SK-N-SH (cell line): ENCODE data around the gene MVB12B. TPM values are rescaled to one million over a fixed set of nuclear protein-coding genes. Genes with fewer than 3 reads are reported as not detected.

Experiments
- CTCF ChIA-PET: fragments of 300-600, 350-600 bp; formaldehyde crosslinking; extraction: SDS; loops from one replicate; lab custom pipeline; 2021; lab: Yijun Ruan, JAX
- POLR2A ChIA-PET: fragments of 350-600 bp; sonication (Branson Sonifier 250); formaldehyde crosslinking; extraction: SDS; loops from one replicate; lab custom pipeline; 2020; ENCODE audit warnings: antibody characterized with exemption, inconsistent platforms; lab: Yijun Ruan, JAX
- DNase-seq: peaks from one replicate; pipeline ENCODE4 v3.0.0; 2012
- H2AFZ ChIP-seq: fragments of 200-600 bp; sonication (generic); 2 replicates; pipeline ENCODE4 v1.8.1; 2016; ENCODE audit warnings: antibody characterized with exemption, mild to moderate bottlenecking, low read depth
- H3F3A ChIP-seq: fragments of 200-600 bp; sonication (generic); replicated peaks from 2 replicates; pipeline ENCODE3; 2016; ENCODE audit warnings: antibody characterized with exemption, mild to moderate bottlenecking; ENCODE audit not compliant: insufficient read depth
- H3K27ac ChIP-seq, 2 experiments: fragments of 200-500 bp in 1 of 2; fragments of 200-600 bp in 1 of 2; sonication (Bioruptor generic) in 1 of 2; sonication (generic), shearing (Covaris generic) in 1 of 2; 2 replicates each; pipeline versions ENCODE4 v1.5.1 to v1.6.1; 2014 to 2016; ENCODE audit warnings: low read depth in 2 of 2, inconsistent platforms in 1 of 2, low read length in 1 of 2, mild to moderate bottlenecking in 1 of 2, mixed read lengths in 1 of 2
- H3K27me3 ChIP-seq: fragments of 200-600 bp; sonication (generic), shearing (Covaris generic); 2 replicates; pipeline ENCODE4 v1.6.1; 2016; ENCODE audit warnings: mixed run types; ENCODE audit not compliant: insufficient read depth
- H3K36me3 ChIP-seq, 2 experiments: fragments of 200-500 bp in 1 of 2; fragments of 200-600 bp in 1 of 2; sonication (Bioruptor generic) in 1 of 2; sonication (generic) in 1 of 2; replicated peaks in 1 of 2; 2 replicates each; pipeline versions ENCODE3 to v1.5.1; 2014 to 2016; ENCODE audit warnings: low read length in 1 of 2, mild to moderate bottlenecking in 1 of 2; ENCODE audit not compliant: insufficient read depth in 2 of 2, control insufficient read depth in 1 of 2
- H3K4me1 ChIP-seq, 2 experiments: fragments of 200-500 bp in 1 of 2; fragments of 200-600 bp in 1 of 2; sonication (Bioruptor generic) in 1 of 2; sonication (generic), shearing (Covaris generic) in 1 of 2; 2 replicates each; pipeline versions ENCODE4 v1.5.1 to v1.6.1; 2014 to 2016; ENCODE audit warnings: low read depth in 1 of 2, low read length in 1 of 2, mixed run types in 1 of 2; ENCODE audit not compliant: insufficient read depth in 2 of 2, control insufficient read depth in 1 of 2
- H3K4me2 ChIP-seq: fragments of 200-600 bp; sonication (generic), shearing (Covaris generic); 2 replicates; pipeline ENCODE4 v1.6.1; 2017; ENCODE audit warnings: mixed run types
- H3K4me3 ChIP-seq, 2 experiments: fragments of 200-500 bp in 1 of 2; fragments of 200-600 bp in 1 of 2; sonication (Bioruptor generic) in 1 of 2; sonication (generic), shearing (Covaris generic) in 1 of 2; 2 replicates each; pipeline versions ENCODE4 v1.5.1 to v1.8.1; 2014 to 2016; ENCODE audit warnings: low read depth in 2 of 2, inconsistent platforms in 1 of 2, low read length in 1 of 2, mild to moderate bottlenecking in 1 of 2, mixed read lengths in 1 of 2, moderate library complexity in 1 of 2
- H3K79me2 ChIP-seq: fragments of 200-600 bp; sonication (generic); 2 replicates; pipeline ENCODE4 v1.8.1; 2017; ENCODE audit warnings: mild to moderate bottlenecking; ENCODE audit not compliant: insufficient read depth
- H3K9ac ChIP-seq: fragments of 200-600 bp; sonication (generic); 2 replicates; pipeline ENCODE4 v1.6.1; 2017; ENCODE audit warnings: mixed run types
- H3K9me2 ChIP-seq: fragments of 200-600 bp; sonication (generic); 2 replicates; pipeline ENCODE4 v1.6.1; 2017; ENCODE audit warnings: mixed run types
- H3K9me3 ChIP-seq: fragments of 200-600 bp; sonication (generic); 2 replicates; pipeline ENCODE4 v1.6.1; 2017; ENCODE audit warnings: mixed run types, mild to moderate bottlenecking, moderate library complexity
- H4K20me1 ChIP-seq: fragments of 200-600 bp; sonication (generic); 2 replicates; pipeline ENCODE4 v1.6.1; 2017; ENCODE audit warnings: mild to moderate bottlenecking, mixed run types; ENCODE audit not compliant: insufficient read depth
- CHD2 ChIP-seq: fragments of 150-350 bp; IDR thresholded peaks from 2 replicates; pipeline ENCODE4 v1.6.1; 2018; ENCODE audit warnings: low read length; ENCODE audit not compliant: partially characterized antibody
- EZH2phosphoT487 ChIP-seq: fragments of 200-600 bp; sonication (generic); IDR thresholded peaks from 2 replicates; pipeline ENCODE4 v1.6.1; 2017; ENCODE audit warnings: low read depth, mixed run types, mild to moderate bottlenecking, antibody characterized with exemption, moderate library complexity, borderline replicate concordance
- FOSL2 ChIP-seq: IDR thresholded peaks from 2 replicates; pipeline ENCODE4 v1.4.0; 2012; ENCODE audit warnings: low read depth, mild to moderate bottlenecking, moderate library complexity, borderline replicate concordance
- FOXJ3 ChIP-seq: sonication (generic); formaldehyde crosslinking; IDR thresholded peaks from 2 replicates; pipeline ENCODE4 v1.5.1; 2020; ENCODE audit warnings: mild to moderate bottlenecking, missing genetic modification reagents
- JUND ChIP-seq: IDR thresholded peaks from 2 replicates; pipeline ENCODE4 v1.4.0; 2012
- MEF2A ChIP-seq: IDR thresholded peaks from 2 replicates; pipeline ENCODE4 v1.4.0; 2012; ENCODE audit warnings: low read depth, borderline replicate concordance
- NFIC ChIP-seq: IDR thresholded peaks from 2 replicates; pipeline ENCODE4 v1.4.0; 2012; ENCODE audit warnings: borderline replicate concordance
- NRF1 ChIP-seq: IDR thresholded peaks from 2 replicates; pipeline ENCODE4 v1.6.1; 2012; ENCODE audit warnings: low read depth, mild to moderate bottlenecking, low read length
- POLR2AphosphoS5 ChIP-seq: IDR thresholded peaks from 2 replicates; pipeline ENCODE4 v1.6.1; 2012; ENCODE audit warnings: low read depth, low read length
- RAD21 ChIP-seq: IDR thresholded peaks from 2 replicates; pipeline ENCODE4 v1.6.1; 2012; ENCODE audit warnings: mild to moderate bottlenecking, low read length
- REST ChIP-seq: IDR thresholded peaks from 2 replicates; pipeline ENCODE4 v1.6.1; 2012; ENCODE audit warnings: mild to moderate bottlenecking, low read depth, low read length, moderate library complexity
- RXRA ChIP-seq: IDR thresholded peaks from 2 replicates; pipeline ENCODE4 v1.4.0; 2012; ENCODE audit warnings: low read depth, mild to moderate bottlenecking, borderline replicate concordance
- SMC3 ChIP-seq: IDR thresholded peaks from 2 replicates; pipeline ENCODE4 v1.6.1; 2012; ENCODE audit warnings: low read depth, low read length, improper control_type of control experiment
- TAF1 ChIP-seq: IDR thresholded peaks from 2 replicates; pipeline ENCODE4 v1.6.1; 2012; ENCODE audit warnings: low read depth, mild to moderate bottlenecking, low read length, moderate library complexity, borderline replicate concordance
- TCF12 ChIP-seq: IDR thresholded peaks from 2 replicates; pipeline ENCODE4 v1.4.0; 2012
- USF2 ChIP-seq: fragments of 150-350 bp; IDR thresholded peaks from 2 replicates; pipeline ENCODE4 v1.6.1; 2017; ENCODE audit warnings: antibody characterized with exemption, low read length, low read depth, borderline replicate concordance
- YY1 ChIP-seq: IDR thresholded peaks from 2 replicates; pipeline ENCODE4 v1.4.0; 2012; ENCODE audit warnings: low read depth, mild to moderate bottlenecking
- WGBS: methylation state at CpG from one replicate; pipeline ENCODE4 v1.1.6; 2017; ENCODE audit warnings: low lambda C conversion rate; 5-methylcytosine and 5-hydroxymethylcytosine counted together
- polyA plus RNA-seq, 3 experiments: library from polyadenylated mRNA; depleted of rRNA; stranded (reverse); fragments of >200 nt; gene quantifications; 2 replicates each; pipeline ENCODE4 v1.2.3, GENCODE V29; 2012
- TF ChIP-seq, protein P1 (sequence below): IDR thresholded peaks from 2 replicates; pipeline ENCODE4; 2012
- TF ChIP-seq, protein P2 (sequence below): IDR thresholded peaks from 2 replicates; pipeline ENCODE4 v1.4.0; 2012; ENCODE audit warnings: low read depth, borderline replicate concordance
- TF ChIP-seq, protein P3 (sequence below): IDR thresholded peaks from 2 replicates; pipeline ENCODE4 v1.4.0; 2012; ENCODE audit warnings: low read depth

The MVB12B gene
- polyA plus RNA-seq, 1 of the 3 experiments (the other 2 are of a cell fraction), result 5.1 TPM

GRCh38 chr9:126400571-126400970 is 73.9 kb downstream of the MVB12B start:
- no peak overlapping the region for H2AFZ ChIP-seq
- H3K4me2 ChIP-seq, result no peak overlapping the region
- no peaks in the 10 kb centered on the region for H3K27me3 ChIP-seq
- CTCF ChIA-PET, result interaction anchor here (1.0 to 5.9 kb wide), 4 partner anchors 33 to 842 kb away, joined by 3 to 69 read pairs (median 4); no protein-coding TSS in a partner anchor
- H3K9me3 ChIP-seq, result no peaks in the 10 kb centered on the region
- H3K79me2 ChIP-seq, result no peaks in the 10 kb centered on the region
- H3K27ac ChIP-seq, result no peak overlapping the region
- peaks cover 4 to 22% of the 10 kb centered on the region in 2 experiments for H3K36me3 ChIP-seq
- H3K9me2 ChIP-seq, result no peaks in the 10 kb centered on the region
- WGBS, result 96% methylated on average over 4 of the region's 11 CpGs
- H3K4me3 ChIP-seq, result no peak overlapping the region
- H3K4me1 ChIP-seq, result no peaks in the 10 kb centered on the region; a peak in 1 of 4 replicates
- POLR2A ChIA-PET, result no interaction called here
- no peak for DNase-seq
- TF ChIP-seq EZH2phosphoT487 (no peak), NFIC (no peak), YY1 (no peak), FOSL2 (no peak), TAF1 (no peak), RAD21 (no peak), POLR2AphosphoS5 (no peak), SMC3 (no peak), CHD2 (no peak), RXRA (no peak), MEF2A (no peak), FOXJ3 (CRISPR knock-in tag) (no peak), TCF12 (no peak), JUND (no peak), USF2 (no peak), NRF1 (no peak), REST (no peak)
- TF ChIP-seq, protein P1, sequence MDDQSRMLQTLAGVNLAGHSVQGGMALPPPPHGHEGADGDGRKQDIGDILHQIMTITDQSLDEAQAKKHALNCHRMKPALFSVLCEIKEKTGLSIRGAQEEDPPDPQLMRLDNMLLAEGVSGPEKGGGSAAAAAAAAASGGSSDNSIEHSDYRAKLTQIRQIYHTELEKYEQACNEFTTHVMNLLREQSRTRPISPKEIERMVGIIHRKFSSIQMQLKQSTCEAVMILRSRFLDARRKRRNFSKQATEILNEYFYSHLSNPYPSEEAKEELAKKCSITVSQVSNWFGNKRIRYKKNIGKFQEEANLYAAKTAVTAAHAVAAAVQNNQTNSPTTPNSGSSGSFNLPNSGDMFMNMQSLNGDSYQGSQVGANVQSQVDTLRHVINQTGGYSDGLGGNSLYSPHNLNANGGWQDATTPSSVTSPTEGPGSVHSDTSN, result no peak
- TF ChIP-seq, protein P2, sequence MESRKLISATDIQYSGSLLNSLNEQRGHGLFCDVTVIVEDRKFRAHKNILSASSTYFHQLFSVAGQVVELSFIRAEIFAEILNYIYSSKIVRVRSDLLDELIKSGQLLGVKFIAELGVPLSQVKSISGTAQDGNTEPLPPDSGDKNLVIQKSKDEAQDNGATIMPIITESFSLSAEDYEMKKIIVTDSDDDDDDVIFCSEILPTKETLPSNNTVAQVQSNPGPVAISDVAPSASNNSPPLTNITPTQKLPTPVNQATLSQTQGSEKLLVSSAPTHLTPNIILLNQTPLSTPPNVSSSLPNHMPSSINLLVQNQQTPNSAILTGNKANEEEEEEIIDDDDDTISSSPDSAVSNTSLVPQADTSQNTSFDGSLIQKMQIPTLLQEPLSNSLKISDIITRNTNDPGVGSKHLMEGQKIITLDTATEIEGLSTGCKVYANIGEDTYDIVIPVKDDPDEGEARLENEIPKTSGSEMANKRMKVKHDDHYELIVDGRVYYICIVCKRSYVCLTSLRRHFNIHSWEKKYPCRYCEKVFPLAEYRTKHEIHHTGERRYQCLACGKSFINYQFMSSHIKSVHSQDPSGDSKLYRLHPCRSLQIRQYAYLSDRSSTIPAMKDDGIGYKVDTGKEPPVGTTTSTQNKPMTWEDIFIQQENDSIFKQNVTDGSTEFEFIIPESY, result no peak
- TF ChIP-seq, protein P3, sequence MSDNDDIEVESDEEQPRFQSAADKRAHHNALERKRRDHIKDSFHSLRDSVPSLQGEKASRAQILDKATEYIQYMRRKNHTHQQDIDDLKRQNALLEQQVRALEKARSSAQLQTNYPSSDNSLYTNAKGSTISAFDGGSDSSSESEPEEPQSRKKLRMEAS, result no peak
- H3F3A ChIP-seq, result peaks cover 10% of the 10 kb centered on the region
- no peaks in the 10 kb centered on the region; the same call in 1 of the 2 replicates for H4K20me1 ChIP-seq
- no peak overlapping the region for H3K9ac ChIP-seq
